H1 (cell line): Measurements from ENCODE around the gene SYCE3. TPM values are rescaled to one million over a fixed set of nuclear protein-coding genes. Genes with fewer than 3 reads are reported as not detected.

Experiments used
- BCL11A ChIP-seq, 2 experiments: IDR thresholded peaks; one replicate each; pipeline ENCODE4 v1.6.1; 2011; ENCODE audit warnings: low read depth in 2 of 2, low read length in 2 of 2, mild to moderate bottlenecking in 2 of 2
- SIN3A ChIP-seq, 2 experiments: IDR thresholded peaks in 1 of 2; conservative IDR thresholded peaks in 1 of 2; 2 replicates each; pipeline ENCODE4 v1.6.1; 2011 to 2012; ENCODE audit warnings: low read length in 2 of 2, improper control_type of control experiment in 1 of 2, low read depth in 1 of 2, mild to moderate bottlenecking in 1 of 2
- TAF1 ChIP-seq: IDR thresholded peaks from 2 replicates; pipeline ENCODE4 v1.6.1; 2011; ENCODE audit warnings: mild to moderate bottlenecking, low read depth, low read length
- polyA plus RNA-seq, 7 experiments: library from polyadenylated mRNA; depleted of rRNA in 3 of 7; stranded (reverse) in 5 of 7; unstranded in 2 of 7; fragments of >200 nt in 5 of 7; fragments of 200-250 nt in 2 of 7; gene quantifications; 1 replicate in 5 of 7; 2 replicates in 1 of 7; 4 replicates in 1 of 7; pipeline versions ENCODE4 v1.2.1 to v1.2.3, GENCODE V29; 2011 to 2013; ENCODE audit warnings: missing spikeins in 2 of 7, mixed read lengths in 2 of 7
- total RNA-seq: library from RNA; stranded (reverse); fragmentation: NEBNext Ultra II Directional; extraction: Animal tissue kit (Norgen Biotek cat#: 25700); gene quantifications from 2 replicates; pipeline ENCODE4 v1.2.1, GENCODE V29; 2021
- TF ChIP-seq, protein P1 (sequence below): fragments of 300-600 bp; sonication (generic); IDR thresholded peaks from 2 replicates; pipeline ENCODE4 v1.7.1; 2012; ENCODE audit warnings: low read length, moderate library complexity, mild to moderate bottlenecking, inconsistent platforms; ENCODE audit not compliant: insufficient replicate concordance

Gene SYCE3
- total and polyA plus RNA-seq, 2 of the 8 experiments (the other 6 are each of a cell fraction or from before 2014, with no cell fraction given) = 1.9 TPM; not detected in 1

DNA sequence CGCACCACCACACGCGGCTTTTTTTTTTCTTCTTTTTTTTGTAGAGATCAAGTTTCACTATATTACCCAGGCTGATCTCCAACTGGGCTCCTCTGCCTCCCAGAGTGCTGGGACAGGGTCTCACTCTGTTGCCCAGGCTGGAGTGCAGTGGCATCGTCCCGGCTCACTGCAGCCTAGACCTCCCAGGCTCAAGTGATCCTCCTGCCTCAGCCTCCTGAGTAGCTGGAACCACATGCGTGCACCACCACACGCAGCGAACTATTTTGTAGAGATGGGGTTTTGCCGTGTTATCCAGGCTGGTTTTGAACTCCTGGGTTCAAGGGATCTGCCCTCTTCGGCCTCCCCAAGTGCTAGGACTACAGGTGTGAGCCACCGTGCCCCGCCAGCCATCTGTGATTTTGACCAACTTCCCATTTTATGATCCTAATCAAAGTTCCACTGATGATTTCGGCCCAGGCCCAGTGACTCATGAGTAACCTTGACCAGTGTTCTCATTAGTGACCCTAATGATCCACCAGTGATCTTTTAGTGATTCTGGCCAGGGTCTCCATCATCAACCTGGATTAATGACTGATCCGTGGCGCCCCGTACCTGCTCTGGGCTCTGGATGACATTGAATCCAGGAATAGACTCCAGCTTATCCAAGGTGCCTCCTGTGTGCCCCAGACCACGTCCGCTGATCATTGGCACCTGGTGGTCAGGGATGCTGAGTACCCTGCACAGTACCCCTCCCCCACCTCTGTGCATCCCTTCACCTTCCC is 34.6 kb downstream of the SYCE3 start (continued):
- TF ChIP-seq, protein P1, sequence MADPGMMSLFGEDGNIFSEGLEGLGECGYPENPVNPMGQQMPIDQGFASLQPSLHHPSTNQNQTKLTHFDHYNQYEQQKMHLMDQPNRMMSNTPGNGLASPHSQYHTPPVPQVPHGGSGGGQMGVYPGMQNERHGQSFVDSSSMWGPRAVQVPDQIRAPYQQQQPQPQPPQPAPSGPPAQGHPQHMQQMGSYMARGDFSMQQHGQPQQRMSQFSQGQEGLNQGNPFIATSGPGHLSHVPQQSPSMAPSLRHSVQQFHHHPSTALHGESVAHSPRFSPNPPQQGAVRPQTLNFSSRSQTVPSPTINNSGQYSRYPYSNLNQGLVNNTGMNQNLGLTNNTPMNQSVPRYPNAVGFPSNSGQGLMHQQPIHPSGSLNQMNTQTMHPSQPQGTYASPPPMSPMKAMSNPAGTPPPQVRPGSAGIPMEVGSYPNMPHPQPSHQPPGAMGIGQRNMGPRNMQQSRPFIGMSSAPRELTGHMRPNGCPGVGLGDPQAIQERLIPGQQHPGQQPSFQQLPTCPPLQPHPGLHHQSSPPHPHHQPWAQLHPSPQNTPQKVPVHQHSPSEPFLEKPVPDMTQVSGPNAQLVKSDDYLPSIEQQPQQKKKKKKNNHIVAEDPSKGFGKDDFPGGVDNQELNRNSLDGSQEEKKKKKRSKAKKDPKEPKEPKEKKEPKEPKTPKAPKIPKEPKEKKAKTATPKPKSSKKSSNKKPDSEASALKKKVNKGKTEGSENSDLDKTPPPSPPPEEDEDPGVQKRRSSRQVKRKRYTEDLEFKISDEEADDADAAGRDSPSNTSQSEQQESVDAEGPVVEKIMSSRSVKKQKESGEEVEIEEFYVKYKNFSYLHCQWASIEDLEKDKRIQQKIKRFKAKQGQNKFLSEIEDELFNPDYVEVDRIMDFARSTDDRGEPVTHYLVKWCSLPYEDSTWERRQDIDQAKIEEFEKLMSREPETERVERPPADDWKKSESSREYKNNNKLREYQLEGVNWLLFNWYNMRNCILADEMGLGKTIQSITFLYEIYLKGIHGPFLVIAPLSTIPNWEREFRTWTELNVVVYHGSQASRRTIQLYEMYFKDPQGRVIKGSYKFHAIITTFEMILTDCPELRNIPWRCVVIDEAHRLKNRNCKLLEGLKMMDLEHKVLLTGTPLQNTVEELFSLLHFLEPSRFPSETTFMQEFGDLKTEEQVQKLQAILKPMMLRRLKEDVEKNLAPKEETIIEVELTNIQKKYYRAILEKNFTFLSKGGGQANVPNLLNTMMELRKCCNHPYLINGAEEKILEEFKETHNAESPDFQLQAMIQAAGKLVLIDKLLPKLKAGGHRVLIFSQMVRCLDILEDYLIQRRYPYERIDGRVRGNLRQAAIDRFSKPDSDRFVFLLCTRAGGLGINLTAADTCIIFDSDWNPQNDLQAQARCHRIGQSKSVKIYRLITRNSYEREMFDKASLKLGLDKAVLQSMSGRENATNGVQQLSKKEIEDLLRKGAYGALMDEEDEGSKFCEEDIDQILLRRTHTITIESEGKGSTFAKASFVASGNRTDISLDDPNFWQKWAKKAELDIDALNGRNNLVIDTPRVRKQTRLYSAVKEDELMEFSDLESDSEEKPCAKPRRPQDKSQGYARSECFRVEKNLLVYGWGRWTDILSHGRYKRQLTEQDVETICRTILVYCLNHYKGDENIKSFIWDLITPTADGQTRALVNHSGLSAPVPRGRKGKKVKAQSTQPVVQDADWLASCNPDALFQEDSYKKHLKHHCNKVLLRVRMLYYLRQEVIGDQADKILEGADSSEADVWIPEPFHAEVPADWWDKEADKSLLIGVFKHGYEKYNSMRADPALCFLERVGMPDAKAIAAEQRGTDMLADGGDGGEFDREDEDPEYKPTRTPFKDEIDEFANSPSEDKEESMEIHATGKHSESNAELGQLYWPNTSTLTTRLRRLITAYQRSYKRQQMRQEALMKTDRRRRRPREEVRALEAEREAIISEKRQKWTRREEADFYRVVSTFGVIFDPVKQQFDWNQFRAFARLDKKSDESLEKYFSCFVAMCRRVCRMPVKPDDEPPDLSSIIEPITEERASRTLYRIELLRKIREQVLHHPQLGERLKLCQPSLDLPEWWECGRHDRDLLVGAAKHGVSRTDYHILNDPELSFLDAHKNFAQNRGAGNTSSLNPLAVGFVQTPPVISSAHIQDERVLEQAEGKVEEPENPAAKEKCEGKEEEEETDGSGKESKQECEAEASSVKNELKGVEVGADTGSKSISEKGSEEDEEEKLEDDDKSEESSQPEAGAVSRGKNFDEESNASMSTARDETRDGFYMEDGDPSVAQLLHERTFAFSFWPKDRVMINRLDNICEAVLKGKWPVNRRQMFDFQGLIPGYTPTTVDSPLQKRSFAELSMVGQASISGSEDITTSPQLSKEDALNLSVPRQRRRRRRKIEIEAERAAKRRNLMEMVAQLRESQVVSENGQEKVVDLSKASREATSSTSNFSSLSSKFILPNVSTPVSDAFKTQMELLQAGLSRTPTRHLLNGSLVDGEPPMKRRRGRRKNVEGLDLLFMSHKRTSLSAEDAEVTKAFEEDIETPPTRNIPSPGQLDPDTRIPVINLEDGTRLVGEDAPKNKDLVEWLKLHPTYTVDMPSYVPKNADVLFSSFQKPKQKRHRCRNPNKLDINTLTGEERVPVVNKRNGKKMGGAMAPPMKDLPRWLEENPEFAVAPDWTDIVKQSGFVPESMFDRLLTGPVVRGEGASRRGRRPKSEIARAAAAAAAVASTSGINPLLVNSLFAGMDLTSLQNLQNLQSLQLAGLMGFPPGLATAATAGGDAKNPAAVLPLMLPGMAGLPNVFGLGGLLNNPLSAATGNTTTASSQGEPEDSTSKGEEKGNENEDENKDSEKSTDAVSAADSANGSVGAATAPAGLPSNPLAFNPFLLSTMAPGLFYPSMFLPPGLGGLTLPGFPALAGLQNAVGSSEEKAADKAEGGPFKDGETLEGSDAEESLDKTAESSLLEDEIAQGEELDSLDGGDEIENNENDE = no peak
- no peak for TF ChIP-seq SIN3A (conservative IDR thresholded peaks at IDR 0.05 in 1 of 2, IDR thresholded peaks at IDR 0.05 in 1 of 2; ENCODE audit: low read depth in 1 of 2, low read length in 2 of 2)
- TF ChIP-seq TAF1 = no peak
- no peak for TF ChIP-seq BCL11A (IDR thresholded peaks at IDR 0.05; ENCODE audit: low read depth in 2 of 2, low read length in 2 of 2)
- TF ChIP-seq, all 59 proteins: peak for 0
